Astrocyte (in vitro differentiated cells and primary cell): ENCODE results near the gene CTBP2. TPM values are rescaled to one million over a fixed set of nuclear protein-coding genes. Genes with fewer than 3 reads are reported as not detected.
"Not testable (repeated sequence)": the region's sequence is repeated elsewhere in the genome, so short reads cannot be mapped to it uniquely, and the experiment has no call there.

ENCODE experiments used
- DNase-seq: peaks from one replicate; pipeline ENCODE4 v3.0.0-alpha.2; 2010; ENCODE audit warnings: low read depth
- FAIRE-seq: peaks from 2 replicates; lab custom pipeline; 2011; peaks lifted over from hg19 to GRCh38; lab: Jason Lieb, UNC
- H2AFZ ChIP-seq: 2 replicates; pipeline ENCODE4 v1.6.0; 2012; ENCODE audit warnings: low read depth, low read length, inconsistent platforms
- H3K27ac ChIP-seq: 2 replicates; pipeline ENCODE4 v1.5.1; 2011; ENCODE audit warnings: low read depth, low read length, inconsistent platforms
- H3K27me3 ChIP-seq: 2 replicates; pipeline ENCODE4 v1.6.0; 2011; ENCODE audit warnings: low read length, inconsistent platforms; ENCODE audit not compliant: insufficient read depth
- H3K36me3 ChIP-seq: 2 replicates; pipeline ENCODE4 v1.5.1; 2011; ENCODE audit warnings: low read length, inconsistent platforms; ENCODE audit not compliant: insufficient read depth
- H3K4me1 ChIP-seq: 2 replicates; pipeline ENCODE4 v1.5.1; 2011; ENCODE audit warnings: low read length, inconsistent platforms; ENCODE audit not compliant: insufficient read depth
- H3K4me2 ChIP-seq: 2 replicates; pipeline ENCODE4 v1.6.0; 2012; ENCODE audit warnings: low read length, inconsistent platforms
- H3K4me3 ChIP-seq: 2 replicates; pipeline ENCODE4 v1.5.1; 2011; ENCODE audit warnings: low read depth, mild to moderate bottlenecking, low read length, inconsistent platforms; ENCODE audit not compliant: insufficient read depth
- H3K79me2 ChIP-seq: 2 replicates; pipeline ENCODE4 v1.6.0; 2012; ENCODE audit warnings: mild to moderate bottlenecking, low read length, inconsistent platforms; ENCODE audit not compliant: insufficient read depth
- H3K9ac ChIP-seq: 2 replicates; pipeline ENCODE4 v1.6.0; 2012; ENCODE audit warnings: mild to moderate bottlenecking, low read length, inconsistent platforms
- H3K9me3 ChIP-seq: 2 replicates; pipeline ENCODE4 v1.5.1; 2012; ENCODE audit warnings: low read depth, mild to moderate bottlenecking, low read length, inconsistent platforms; ENCODE audit not compliant: insufficient read depth
- H4K20me1 ChIP-seq: 2 replicates; pipeline ENCODE4 v1.6.0; 2012; ENCODE audit warnings: low read length, inconsistent platforms; ENCODE audit not compliant: insufficient read depth
- H3K27ac Mint-ChIP-seq: one replicate; pipeline ENCODE4 v1.8.0; 2021; ENCODE audit warnings: mild to moderate bottlenecking, mixed read lengths; ENCODE audit not compliant: unreplicated experiment
- H3K27me3 Mint-ChIP-seq: one replicate; pipeline ENCODE4 v1.8.0; 2021; ENCODE audit warnings: low read depth, mixed read lengths; ENCODE audit not compliant: unreplicated experiment
- H3K36me3 Mint-ChIP-seq: one replicate; pipeline ENCODE4 v1.8.0; 2021; ENCODE audit warnings: low read depth, mixed read lengths; ENCODE audit not compliant: unreplicated experiment
- H3K4me1 Mint-ChIP-seq: one replicate; pipeline ENCODE4 v1.8.0; 2021; ENCODE audit warnings: low read depth, mixed read lengths; ENCODE audit not compliant: unreplicated experiment
- H3K4me3 Mint-ChIP-seq: one replicate; pipeline ENCODE4 v1.8.0; 2021; ENCODE audit warnings: mild to moderate bottlenecking, moderate library complexity, mixed read lengths; ENCODE audit not compliant: unreplicated experiment
- H3K9me3 Mint-ChIP-seq: one replicate; pipeline ENCODE4 v1.8.0; 2021; ENCODE audit warnings: mild to moderate bottlenecking, mixed read lengths; ENCODE audit not compliant: unreplicated experiment
- CTCF ChIP-seq: IDR thresholded peaks from 2 replicates; pipeline ENCODE4 v1.5.1; 2011; ENCODE audit warnings: low read depth, mild to moderate bottlenecking, inconsistent platforms, low read length, moderate library complexity; ENCODE audit not compliant: insufficient read depth
- EZH2 ChIP-seq: IDR thresholded peaks from 2 replicates; pipeline ENCODE4 v1.6.1; 2012; ENCODE audit warnings: mild to moderate bottlenecking, low read length, inconsistent platforms; ENCODE audit not compliant: insufficient read depth
- total RNA-seq: library from RNA; stranded (reverse); gene quantifications from 2 replicates; pipeline ENCODE4 v1.2.1, GENCODE V29; 2021

Gene CTBP2
- total RNA-seq, 1 donor from 2014 or later, result 109 TPM

DNA sequence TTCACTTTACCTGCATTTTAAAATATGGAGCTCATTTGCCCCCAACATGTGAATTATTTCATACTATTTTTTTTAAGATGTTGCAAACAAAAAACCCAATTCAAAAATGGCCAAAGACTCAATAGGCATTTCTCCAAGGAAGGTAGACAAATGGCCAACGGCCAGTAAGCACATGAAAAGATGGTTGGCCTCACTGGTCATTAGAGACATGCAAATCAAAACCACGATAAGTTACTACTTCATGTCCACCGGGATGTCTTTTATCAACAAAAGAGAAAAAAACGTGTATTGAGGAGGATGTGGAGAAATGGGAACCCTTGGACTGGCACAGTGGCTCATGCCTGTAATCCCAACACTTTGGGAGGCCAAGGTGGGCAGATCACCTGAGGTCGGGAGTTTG is 3.4 kb upstream of the CTBP2 start:
- H3K36me3 ChIP-seq, result no peaks in the 10 kb centered on the region
- TF ChIP-seq CTCF (no peak), EZH2 (no peak)
- no peak overlapping the region for H3K27ac ChIP-seq
- H3K9ac ChIP-seq, result no peak overlapping the region
- DNase-seq (no peak), FAIRE-seq (no peak)
- H3K4me2 ChIP-seq, result no peak overlapping the region
- no peaks in the 10 kb centered on the region for H4K20me1 ChIP-seq
- Mint-ChIP-seq H3K27ac (no peak overlapping the region), H3K9me3 (no peaks in the 10 kb centered on the region), H3K4me3 (no peak overlapping the region), H3K27me3 (peaks cover 3% of the 10 kb centered on the region), H3K4me1 (no peaks in the 10 kb centered on the region), H3K36me3 (no peaks in the 10 kb centered on the region)
- no peaks in the 10 kb centered on the region for H3K27me3 ChIP-seq
- H3K4me1 ChIP-seq, result peaks cover 10% of the 10 kb centered on the region
- no peak overlapping the region for H3K4me3 ChIP-seq
- no peaks in the 10 kb centered on the region for H3K9me3 ChIP-seq
- H3K79me2 ChIP-seq, result peaks cover 2% of the 10 kb centered on the region
- no peak overlapping the region for H2AFZ ChIP-seq

- H3K27me3 ChIP-seq, H3K36me3 Mint-ChIP-seq, H3K27ac Mint-ChIP-seq, H3K4me2 ChIP-seq, H3K79me2 ChIP-seq, H3K4me1 ChIP-seq, H4K20me1 ChIP-seq, H3K36me3 ChIP-seq, H3K27ac ChIP-seq, H3K4me3 Mint-ChIP-seq, H3K4me3 ChIP-seq, H3K9me3 Mint-ChIP-seq, DNase-seq, FAIRE-seq, H3K27me3 Mint-ChIP-seq, H3K9me3 ChIP-seq, H2AFZ ChIP-seq, H3K4me1 Mint-ChIP-seq, H3K9ac ChIP-seq: not testable (repeated sequence)
These were observed 2.9 kb upstream of the CTBP2 start for GRCh38 chr10:125163312-125163711.

- Histone ChIP-seq H3K9me3 (no peaks in the 10 kb centered on the region), H3K4me2 (peak overlapping the region; percentile 98), H4K20me1 (peaks cover 5% of the 10 kb centered on the region), H3K36me3 (no peaks in the 10 kb centered on the region), H3K9ac (peak overlapping the region; percentile 83), H3K27me3 (no peaks in the 10 kb centered on the region), H3K79me2 (peaks cover 17% of the 10 kb centered on the region), H2AFZ (peak overlapping the region; percentile 80), H3K4me3 (peak overlapping the region; percentile 68), H3K4me1 (peaks cover 18% of the 10 kb centered on the region), H3K27ac (no peak overlapping the region)
- TF ChIP-seq CTCF (no peak), EZH2 (no peak)
- FAIRE-seq (no peak), DNase-seq (no peak)
- H3K4me3 Mint-ChIP-seq, result peak overlapping the region; percentile 76
- no peaks in the 10 kb centered on the region for H3K9me3 Mint-ChIP-seq
- peak overlapping the region; percentile 69 for H3K27ac Mint-ChIP-seq
- H3K36me3 Mint-ChIP-seq, result no peaks in the 10 kb centered on the region
- peaks cover 3% of the 10 kb centered on the region for H3K4me1 Mint-ChIP-seq
- H3K27me3 Mint-ChIP-seq, result peaks cover 3% of the 10 kb centered on the region
These were observed 2.0 kb upstream of the CTBP2 start for GRCh38 chr10:125162120-125162931.
